GM12878 (cell line): ENCODE measurements around the gene EEF2. TPM values are rescaled to one million over a fixed set of nuclear protein-coding genes. Genes with fewer than 3 reads are reported as not detected.

Experiments used
- BACH1 ChIP-seq: fragments of 450-650 bp; IDR thresholded peaks from 2 replicates; pipeline ENCODE4 v1.6.1; 2017; ENCODE audit warnings: mild to moderate bottlenecking, borderline replicate concordance
- BMI1 ChIP-seq: fragments of 450-650 bp; IDR thresholded peaks from 2 replicates; pipeline ENCODE4 v1.6.1; 2016; ENCODE audit warnings: mild to moderate bottlenecking, moderate library complexity, borderline replicate concordance
- E2F8 ChIP-seq: fragments of 450-650 bp; IDR thresholded peaks from 2 replicates; pipeline ENCODE4 v1.6.1; 2018; ENCODE audit warnings: mild to moderate bottlenecking, low read depth, moderate library complexity; ENCODE audit not compliant: partially characterized antibody
- ETV6 ChIP-seq, 2 experiments: fragments of 450-650 bp in 1 of 2; IDR thresholded peaks in 1 of 2; conservative IDR thresholded peaks in 1 of 2; 2 replicates each; pipeline ENCODE4 v1.6.1; 2014; ENCODE audit warnings: antibody characterized with exemption in 1 of 2, borderline replicate concordance in 1 of 2, low read depth in 1 of 2, mild to moderate bottlenecking in 1 of 2, moderate library complexity in 1 of 2
- LARP7 ChIP-seq: fragments of 450-650 bp; IDR thresholded peaks from 2 replicates; pipeline ENCODE4 v1.6.1; 2017; ENCODE audit warnings: mild to moderate bottlenecking
- NFYA ChIP-seq: IDR thresholded peaks from 2 replicates; pipeline ENCODE4 v1.6.1; 2011; ENCODE audit warnings: low read depth, mild to moderate bottlenecking, low read length, improper control_type of control experiment, borderline replicate concordance
- RAD21 ChIP-seq: IDR thresholded peaks from 2 replicates; pipeline ENCODE4 v1.6.1; 2011; ENCODE audit warnings: mild to moderate bottlenecking, low read depth, low read length, moderate library complexity; ENCODE audit not compliant: insufficient read depth
- RFX5 ChIP-seq: IDR thresholded peaks from 2 replicates; pipeline ENCODE4 v1.6.1; 2011; ENCODE audit warnings: low read depth, low read length, improper control_type of control experiment
- SMAD5 ChIP-seq: IDR thresholded peaks from 2 replicates; pipeline ENCODE4 v1.6.1; 2016; ENCODE audit warnings: antibody characterized with exemption, low read depth
- SREBF2 ChIP-seq: IDR thresholded peaks from 2 replicates; pipeline ENCODE4 v1.6.1; 2012; ENCODE audit warnings: mild to moderate bottlenecking, low read length
- ZNF207 ChIP-seq: fragments of 450-650 bp; IDR thresholded peaks from 2 replicates; pipeline ENCODE4 v1.6.1; 2014; ENCODE audit warnings: antibody characterized with exemption, mild to moderate bottlenecking, borderline replicate concordance
- polyA plus RNA-seq, 11 experiments: library from polyadenylated mRNA; depleted of rRNA in 4 of 11; unstranded in 6 of 11; stranded (reverse) in 5 of 11; fragments of >200 nt; fragmentation: Nextera tagmentation in 4 of 11; fragmentation: Illumina TruSeq in 1 of 11; extraction: Ambion mirVana in 4 of 11; extraction: Trizol in 1 of 11; gene quantifications; 1 replicate in 1 of 11; 2 replicates in 10 of 11; pipeline versions ENCODE4 v1.2.1 to v1.2.3, GENCODE V29; 2011 to 2016; ENCODE audit warnings: inconsistent platforms in 2 of 11, missing spikeins in 2 of 11, low read depth in 1 of 11
- total RNA-seq, 4 experiments: library from RNA; depleted of rRNA in 3 of 4; stranded (reverse); fragments of >200 nt in 3 of 4; fragmentation: Illumina TruSeq in 1 of 4; extraction: Trizol in 1 of 4; gene quantifications; 2 replicates each; pipeline versions ENCODE4 v1.2.1 to v1.2.3, GENCODE V29; 2013 to 2021
- TF ChIP-seq, protein P1 (sequence below): fragments of 150-350 bp; IDR thresholded peaks from 2 replicates; pipeline ENCODE4 v1.6.1; 2016; ENCODE audit warnings: low read depth, low read length
- TF ChIP-seq, protein P2 (sequence below), 3 experiments: IDR thresholded peaks in 2 of 3; conservative IDR thresholded peaks in 1 of 3; 2 replicates each; pipeline ENCODE4 v1.5.1; 2011; ENCODE audit warnings: low read depth in 3 of 3, low read length in 3 of 3, mild to moderate bottlenecking in 3 of 3, control low read depth in 2 of 3, moderate library complexity in 2 of 3, inconsistent platforms in 1 of 3, mixed read lengths in 1 of 3; ENCODE audit not compliant: control insufficient read depth in 2 of 3, insufficient read depth in 1 of 3; ENCODE audit errors: extremely low read depth in 1 of 3
- TF ChIP-seq, protein P3 (sequence below): fragments of 450-650 bp; IDR thresholded peaks from 2 replicates; pipeline ENCODE4 v1.6.1; 2017; ENCODE audit warnings: antibody characterized with exemption, mild to moderate bottlenecking, moderate library complexity

The EEF2 gene
- total and polyA plus RNA-seq, 10 of the 15 experiments (the other 5 are each of a cell fraction or from before 2014, with no cell fraction given) = 280 to 3,491 (median 1,305) TPM

GRCh38 chr19:3987619-3988371 is 2.5 kb upstream of the EEF2 start (continued):
- TF ChIP-seq, protein P1, sequence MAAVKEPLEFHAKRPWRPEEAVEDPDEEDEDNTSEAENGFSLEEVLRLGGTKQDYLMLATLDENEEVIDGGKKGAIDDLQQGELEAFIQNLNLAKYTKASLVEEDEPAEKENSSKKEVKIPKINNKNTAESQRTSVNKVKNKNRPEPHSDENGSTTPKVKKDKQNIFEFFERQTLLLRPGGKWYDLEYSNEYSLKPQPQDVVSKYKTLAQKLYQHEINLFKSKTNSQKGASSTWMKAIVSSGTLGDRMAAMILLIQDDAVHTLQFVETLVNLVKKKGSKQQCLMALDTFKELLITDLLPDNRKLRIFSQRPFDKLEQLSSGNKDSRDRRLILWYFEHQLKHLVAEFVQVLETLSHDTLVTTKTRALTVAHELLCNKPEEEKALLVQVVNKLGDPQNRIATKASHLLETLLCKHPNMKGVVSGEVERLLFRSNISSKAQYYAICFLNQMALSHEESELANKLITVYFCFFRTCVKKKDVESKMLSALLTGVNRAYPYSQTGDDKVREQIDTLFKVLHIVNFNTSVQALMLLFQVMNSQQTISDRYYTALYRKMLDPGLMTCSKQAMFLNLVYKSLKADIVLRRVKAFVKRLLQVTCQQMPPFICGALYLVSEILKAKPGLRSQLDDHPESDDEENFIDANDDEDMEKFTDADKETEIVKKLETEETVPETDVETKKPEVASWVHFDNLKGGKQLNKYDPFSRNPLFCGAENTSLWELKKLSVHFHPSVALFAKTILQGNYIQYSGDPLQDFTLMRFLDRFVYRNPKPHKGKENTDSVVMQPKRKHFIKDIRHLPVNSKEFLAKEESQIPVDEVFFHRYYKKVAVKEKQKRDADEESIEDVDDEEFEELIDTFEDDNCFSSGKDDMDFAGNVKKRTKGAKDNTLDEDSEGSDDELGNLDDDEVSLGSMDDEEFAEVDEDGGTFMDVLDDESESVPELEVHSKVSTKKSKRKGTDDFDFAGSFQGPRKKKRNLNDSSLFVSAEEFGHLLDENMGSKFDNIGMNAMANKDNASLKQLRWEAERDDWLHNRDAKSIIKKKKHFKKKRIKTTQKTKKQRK = no peak
- TF ChIP-seq BMI1 (no peak), BACH1 (no peak), ZNF207 (peak; percentile 76; the same call in 1 of the 2 replicates), SREBF2 (no peak), SMAD5 (no peak), LARP7 (0 out of 2 replicates have a peak, but pooled peaks have one; percentile 26), NFYA (no peak), RAD21 (0 out of 2 replicates have a peak, but pooled peaks have one; percentile 23), ETV6 (conservative IDR thresholded peaks at IDR 0.05 in 1 of 2, IDR thresholded peaks at IDR 0.05 in 1 of 2; ENCODE audit: borderline replicate concordance in 1 of 2, low read depth in 1 of 2) (no peak), RFX5 (no peak), E2F8 (no peak)
- TF ChIP-seq, protein P2, sequence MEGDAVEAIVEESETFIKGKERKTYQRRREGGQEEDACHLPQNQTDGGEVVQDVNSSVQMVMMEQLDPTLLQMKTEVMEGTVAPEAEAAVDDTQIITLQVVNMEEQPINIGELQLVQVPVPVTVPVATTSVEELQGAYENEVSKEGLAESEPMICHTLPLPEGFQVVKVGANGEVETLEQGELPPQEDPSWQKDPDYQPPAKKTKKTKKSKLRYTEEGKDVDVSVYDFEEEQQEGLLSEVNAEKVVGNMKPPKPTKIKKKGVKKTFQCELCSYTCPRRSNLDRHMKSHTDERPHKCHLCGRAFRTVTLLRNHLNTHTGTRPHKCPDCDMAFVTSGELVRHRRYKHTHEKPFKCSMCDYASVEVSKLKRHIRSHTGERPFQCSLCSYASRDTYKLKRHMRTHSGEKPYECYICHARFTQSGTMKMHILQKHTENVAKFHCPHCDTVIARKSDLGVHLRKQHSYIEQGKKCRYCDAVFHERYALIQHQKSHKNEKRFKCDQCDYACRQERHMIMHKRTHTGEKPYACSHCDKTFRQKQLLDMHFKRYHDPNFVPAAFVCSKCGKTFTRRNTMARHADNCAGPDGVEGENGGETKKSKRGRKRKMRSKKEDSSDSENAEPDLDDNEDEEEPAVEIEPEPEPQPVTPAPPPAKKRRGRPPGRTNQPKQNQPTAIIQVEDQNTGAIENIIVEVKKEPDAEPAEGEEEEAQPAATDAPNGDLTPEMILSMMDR (IDR thresholded peaks at IDR 0.05 in 2 of 3, conservative IDR thresholded peaks at IDR 0.05 in 1 of 3; ENCODE audit: control insufficient read depth in 2 of 3, extremely low read depth in 1 of 3, insufficient read depth in 1 of 3, low read depth in 3 of 3, low read length in 3 of 3) = peak; percentile 78 to 95 (median 79)
- TF ChIP-seq, protein P3, sequence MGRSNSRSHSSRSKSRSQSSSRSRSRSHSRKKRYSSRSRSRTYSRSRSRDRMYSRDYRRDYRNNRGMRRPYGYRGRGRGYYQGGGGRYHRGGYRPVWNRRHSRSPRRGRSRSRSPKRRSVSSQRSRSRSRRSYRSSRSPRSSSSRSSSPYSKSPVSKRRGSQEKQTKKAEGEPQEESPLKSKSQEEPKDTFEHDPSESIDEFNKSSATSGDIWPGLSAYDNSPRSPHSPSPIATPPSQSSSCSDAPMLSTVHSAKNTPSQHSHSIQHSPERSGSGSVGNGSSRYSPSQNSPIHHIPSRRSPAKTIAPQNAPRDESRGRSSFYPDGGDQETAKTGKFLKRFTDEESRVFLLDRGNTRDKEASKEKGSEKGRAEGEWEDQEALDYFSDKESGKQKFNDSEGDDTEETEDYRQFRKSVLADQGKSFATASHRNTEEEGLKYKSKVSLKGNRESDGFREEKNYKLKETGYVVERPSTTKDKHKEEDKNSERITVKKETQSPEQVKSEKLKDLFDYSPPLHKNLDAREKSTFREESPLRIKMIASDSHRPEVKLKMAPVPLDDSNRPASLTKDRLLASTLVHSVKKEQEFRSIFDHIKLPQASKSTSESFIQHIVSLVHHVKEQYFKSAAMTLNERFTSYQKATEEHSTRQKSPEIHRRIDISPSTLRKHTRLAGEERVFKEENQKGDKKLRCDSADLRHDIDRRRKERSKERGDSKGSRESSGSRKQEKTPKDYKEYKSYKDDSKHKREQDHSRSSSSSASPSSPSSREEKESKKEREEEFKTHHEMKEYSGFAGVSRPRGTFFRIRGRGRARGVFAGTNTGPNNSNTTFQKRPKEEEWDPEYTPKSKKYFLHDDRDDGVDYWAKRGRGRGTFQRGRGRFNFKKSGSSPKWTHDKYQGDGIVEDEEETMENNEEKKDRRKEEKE = no peak
